IPS-15b (cell line): ENCODE results near the gene AGBL4.

Source experiments
- H3K27me3 ChIP-seq: one replicate; pipeline ENCODE4 v1.6.1; 2013; ENCODE audit warnings: low read length; ENCODE audit not compliant: control insufficient read depth, insufficient read depth
- H3K36me3 ChIP-seq: one replicate; pipeline ENCODE4 v1.6.1; 2013; ENCODE audit warnings: low read length; ENCODE audit not compliant: control insufficient read depth, insufficient read depth
- H3K4me1 ChIP-seq: one replicate; pipeline ENCODE4 v1.6.1; 2013; ENCODE audit warnings: mild to moderate bottlenecking, low read length; ENCODE audit not compliant: control insufficient read depth, insufficient read depth
- H3K4me3 ChIP-seq: one replicate; pipeline ENCODE4 v1.5.1; 2013; ENCODE audit warnings: low read depth, low read length
- H3K9ac ChIP-seq: one replicate; pipeline ENCODE4 v1.6.1; 2013; ENCODE audit warnings: low read depth, mild to moderate bottlenecking, low read length
- H3K9me3 ChIP-seq: one replicate; pipeline ENCODE4 v1.6.1; 2013; ENCODE audit warnings: mild to moderate bottlenecking, low read length; ENCODE audit not compliant: control insufficient read depth, insufficient read depth

AGBL4 gene

DNA sequence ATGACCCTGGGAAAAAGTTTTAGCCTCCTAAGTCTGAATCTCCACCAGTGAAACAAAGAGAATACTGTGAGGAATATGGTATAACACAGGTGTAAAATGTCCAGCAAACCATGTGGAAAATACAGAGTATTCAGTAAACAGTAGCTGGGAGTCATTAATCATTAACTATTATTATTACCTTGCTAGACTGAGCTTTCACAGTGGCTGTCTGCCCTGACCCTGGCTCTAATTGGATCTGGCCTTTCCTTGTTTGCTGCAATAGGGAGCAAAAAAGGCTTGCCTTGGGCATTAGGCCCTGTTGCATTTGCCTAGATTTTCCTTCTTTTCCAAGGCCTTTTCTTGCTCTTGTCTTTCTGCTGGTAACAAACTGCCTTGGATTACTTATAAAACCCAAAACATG is 1068.0 kb downstream of the AGBL4 start:
- Histone ChIP-seq H3K4me3 (no peak overlapping the region), H3K9ac (no peak overlapping the region), H3K9me3 (no peaks in the 10 kb centered on the region), H3K36me3 (no peaks in the 10 kb centered on the region), H3K27me3 (no peaks in the 10 kb centered on the region), H3K4me1 (no peaks in the 10 kb centered on the region)

DNA sequence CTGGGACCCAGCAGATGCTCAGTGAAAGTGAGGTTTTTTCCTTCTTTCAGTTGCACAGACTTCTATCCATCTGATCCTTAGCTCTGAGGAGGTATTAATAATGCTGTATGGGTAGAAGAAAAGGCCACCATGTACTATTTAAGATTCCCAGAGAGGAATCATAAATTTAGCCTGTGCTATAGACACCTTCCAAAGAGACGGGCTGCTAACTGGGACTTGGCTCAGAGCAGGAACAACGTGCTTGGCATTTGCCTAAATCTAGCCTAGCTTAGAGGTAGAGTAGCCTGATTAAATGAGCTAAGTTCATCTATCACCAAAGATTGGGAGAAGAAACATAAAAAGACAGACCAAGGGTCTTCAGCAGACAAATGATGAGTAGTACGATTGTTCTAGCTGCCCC is 1070.1 kb downstream of the AGBL4 start:
- Histone ChIP-seq H3K36me3 (no peaks in the 10 kb centered on the region), H3K9me3 (no peaks in the 10 kb centered on the region), H3K4me3 (no peak overlapping the region), H3K27me3 (no peaks in the 10 kb centered on the region), H3K4me1 (no peaks in the 10 kb centered on the region), H3K9ac (no peak overlapping the region)

DNA sequence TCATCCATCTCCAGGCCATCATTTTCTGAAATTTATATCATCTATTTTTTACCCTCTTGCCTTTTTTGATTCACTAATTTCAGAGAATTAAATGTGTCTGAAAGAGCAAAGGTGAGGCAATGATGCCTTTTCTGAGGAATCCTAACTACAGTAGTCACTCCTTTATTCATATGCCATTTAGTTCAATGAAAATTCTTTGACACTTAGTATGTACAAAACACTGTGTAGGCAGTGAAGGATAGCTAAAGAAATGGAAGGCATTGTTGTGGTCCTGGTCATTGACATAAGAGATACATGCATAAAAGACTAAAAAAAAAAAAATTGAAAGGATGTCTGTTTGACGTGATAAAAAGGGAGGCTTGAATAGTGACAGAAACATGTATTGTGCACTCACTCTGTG is 1075.2 kb downstream of the AGBL4 start:
- Histone ChIP-seq H3K36me3 (no peaks in the 10 kb centered on the region), H3K9me3 (no peaks in the 10 kb centered on the region), H3K27me3 (no peaks in the 10 kb centered on the region), H3K9ac (no peak overlapping the region), H3K4me3 (no peak overlapping the region), H3K4me1 (peaks cover 2% of the 10 kb centered on the region)

DNA sequence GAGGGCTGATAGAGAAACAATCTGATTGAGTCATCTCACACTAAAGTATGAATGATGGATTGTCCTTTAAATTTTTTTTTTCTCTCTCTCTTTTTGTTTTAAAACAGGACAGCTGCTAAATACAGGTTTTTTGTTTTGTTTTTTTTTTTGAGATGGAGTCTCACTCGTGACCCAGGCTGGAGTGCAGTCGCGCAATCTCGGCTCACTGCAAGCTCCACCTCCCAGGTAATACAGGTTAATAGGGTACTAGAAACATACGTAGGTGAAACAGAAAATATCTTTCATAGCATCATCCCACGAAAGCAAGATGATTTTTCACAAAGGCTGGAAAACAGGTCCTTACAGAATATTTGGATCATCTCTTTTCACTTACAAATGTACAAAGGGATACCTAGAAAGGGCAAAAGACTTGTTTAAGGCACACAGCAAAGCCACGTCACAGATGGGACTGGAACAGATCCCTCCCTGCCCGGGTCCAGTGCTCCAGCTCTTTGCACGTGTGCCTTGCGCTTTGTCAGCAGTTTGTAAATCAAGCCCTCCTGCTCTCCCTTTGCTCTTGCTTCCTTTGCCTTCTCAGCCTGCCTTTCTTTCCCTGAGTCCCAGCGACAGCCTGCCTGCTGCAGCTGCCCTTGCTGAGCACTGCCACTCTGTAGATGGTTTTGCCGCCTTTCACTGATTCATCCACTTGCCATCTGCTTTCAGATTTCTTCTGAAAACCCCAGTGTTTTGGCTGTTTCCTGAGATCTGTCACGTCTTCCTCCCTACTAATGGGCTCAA is 1075.8 kb downstream of the AGBL4 start:
- H3K4me1 ChIP-seq = peaks cover 2% of the 10 kb centered on the region
- no peaks in the 10 kb centered on the region for H3K27me3 ChIP-seq
- H3K36me3 ChIP-seq = no peaks in the 10 kb centered on the region
- H3K9me3 ChIP-seq = no peaks in the 10 kb centered on the region
- H3K4me3 ChIP-seq = no peak overlapping the region
- no peak overlapping the region for H3K9ac ChIP-seq

DNA sequence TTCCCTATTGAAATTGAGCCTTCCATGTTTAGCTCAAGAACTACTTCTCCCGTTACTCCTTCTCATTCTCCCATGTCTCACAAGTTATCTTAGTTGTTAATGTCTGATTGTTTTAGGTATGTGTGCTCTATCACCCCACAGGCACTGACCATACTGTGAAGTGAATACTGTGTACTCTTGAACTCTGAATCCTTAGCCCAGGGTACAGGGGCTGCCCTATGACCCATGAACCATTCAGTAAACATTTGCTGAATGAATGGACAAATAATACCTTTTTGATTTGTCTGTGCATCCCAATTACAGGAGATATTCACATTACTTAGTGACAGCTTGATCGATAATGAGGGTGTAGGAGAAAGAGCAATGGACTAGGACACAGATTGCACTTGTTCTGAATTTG is 1077.7 kb downstream of the AGBL4 start:
- H3K27me3 ChIP-seq = no peaks in the 10 kb centered on the region

DNA sequence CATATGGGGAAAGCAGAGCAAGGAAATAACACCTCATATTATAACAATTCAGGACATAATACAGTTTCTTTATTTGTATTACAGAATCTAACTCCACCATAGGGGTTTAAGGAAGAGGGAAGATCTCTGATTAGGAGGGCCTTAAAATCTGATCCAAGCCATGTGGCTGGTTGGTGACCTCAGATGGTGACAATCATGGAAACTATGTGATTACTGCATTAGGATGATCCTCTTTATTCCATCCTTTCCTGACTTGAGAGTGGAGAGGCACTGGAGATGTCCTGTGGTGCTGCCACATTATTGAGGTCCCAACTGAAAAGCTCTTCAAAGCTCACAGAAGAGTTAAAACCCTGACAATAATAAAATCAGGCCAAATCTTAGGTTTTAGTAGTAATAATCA is 1078.9 kb downstream of the AGBL4 start:
- no peaks in the 10 kb centered on the region for H3K36me3 ChIP-seq
- H3K4me1 ChIP-seq = peaks cover 2% of the 10 kb centered on the region
- no peaks in the 10 kb centered on the region for H3K27me3 ChIP-seq
- no peak overlapping the region for H3K4me3 ChIP-seq
- H3K9me3 ChIP-seq = no peaks in the 10 kb centered on the region
- H3K9ac ChIP-seq = no peak overlapping the region

More for the DNA sequence above, 1077.7 kb downstream of the AGBL4 start:
- peaks cover 2% of the 10 kb centered on the region for H3K4me1 ChIP-seq
- no peaks in the 10 kb centered on the region for H3K36me3 ChIP-seq
- H3K9me3 ChIP-seq = no peaks in the 10 kb centered on the region
- no peak overlapping the region for H3K4me3 ChIP-seq
- no peak overlapping the region for H3K9ac ChIP-seq

DNA sequence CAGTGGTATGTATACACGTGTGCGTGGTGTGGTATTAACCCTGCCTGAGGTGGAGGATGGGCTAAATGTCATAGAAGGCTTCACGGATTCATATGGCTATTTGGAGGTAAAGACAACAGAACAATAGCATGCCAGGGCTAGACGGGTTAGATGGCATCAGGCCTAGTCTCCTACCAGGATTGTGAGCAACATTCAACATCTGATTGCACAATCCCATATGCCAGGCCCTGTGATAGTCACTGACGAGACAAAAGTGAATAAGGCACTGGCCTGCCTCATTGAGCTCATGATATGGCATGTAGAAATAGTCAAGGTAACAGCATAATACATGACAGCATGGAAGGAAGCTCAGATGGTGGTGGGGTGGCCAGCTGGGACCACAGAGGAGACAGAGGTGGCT is 1079.9 kb downstream of the AGBL4 start:
- Histone ChIP-seq H3K9me3 (no peaks in the 10 kb centered on the region), H3K36me3 (no peaks in the 10 kb centered on the region), H3K9ac (no peak overlapping the region), H3K4me3 (no peak overlapping the region), H3K27me3 (no peaks in the 10 kb centered on the region), H3K4me1 (peaks cover 2% of the 10 kb centered on the region)

DNA sequence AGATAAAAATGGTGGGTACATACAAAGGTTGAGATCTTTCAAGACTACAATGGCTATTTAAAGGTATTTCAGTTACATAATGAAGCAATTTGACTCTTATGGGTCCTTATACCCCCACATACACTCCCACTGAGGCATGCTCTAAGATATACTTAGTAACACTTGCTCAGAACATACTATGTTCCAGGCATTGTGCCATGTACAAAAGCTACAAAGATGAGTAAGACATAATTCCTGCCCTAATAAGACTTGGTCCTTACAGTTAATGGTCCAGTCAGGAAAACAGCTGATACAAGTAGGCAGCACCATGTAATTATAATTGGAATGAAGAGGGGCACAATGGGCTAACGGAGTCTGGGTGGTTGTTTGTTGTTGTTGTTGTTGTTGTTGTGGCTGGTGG is 1080.4 kb downstream of the AGBL4 start:
- Histone ChIP-seq H3K4me1 (peaks cover 2% of the 10 kb centered on the region), H3K36me3 (no peaks in the 10 kb centered on the region), H3K4me3 (no peak overlapping the region), H3K9me3 (no peaks in the 10 kb centered on the region), H3K27me3 (no peaks in the 10 kb centered on the region), H3K9ac (no peak overlapping the region)

DNA sequence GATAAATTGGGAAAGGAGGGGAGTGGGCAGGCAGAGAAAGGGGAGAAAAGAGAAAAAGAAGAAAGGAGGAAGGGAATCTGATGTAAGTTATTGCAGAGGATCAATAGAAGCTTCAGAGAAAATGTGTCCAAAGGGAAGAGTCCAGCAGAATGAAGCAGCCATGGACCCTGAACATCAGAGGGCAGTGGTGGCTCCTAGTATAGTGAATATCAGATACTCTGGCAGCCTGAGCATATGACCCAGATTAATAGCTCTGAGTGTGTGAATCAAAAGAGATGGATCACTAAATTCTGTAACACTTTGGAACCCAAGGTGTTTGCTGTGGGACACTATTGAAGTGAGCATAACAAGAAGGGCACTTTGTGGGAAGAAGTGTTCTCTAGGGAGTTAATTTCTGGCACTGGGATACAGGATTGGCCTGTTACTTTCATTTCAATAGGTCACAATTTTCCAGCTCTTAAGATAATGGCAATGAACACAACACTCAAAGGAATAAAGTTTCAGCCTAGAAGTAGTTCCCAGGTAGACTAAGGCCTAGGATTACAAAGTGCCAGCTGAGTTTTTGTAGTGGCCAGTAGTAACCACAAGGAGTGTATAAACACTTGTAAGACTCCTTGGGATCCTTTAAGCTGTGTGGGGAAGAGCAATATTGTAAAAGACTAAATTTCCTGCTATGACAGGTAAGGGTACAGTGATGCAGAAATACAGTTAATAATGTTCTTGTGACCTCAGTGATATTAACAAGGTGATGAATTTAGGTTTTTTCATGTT is 1082.6 kb downstream of the AGBL4 start:
- Histone ChIP-seq H3K9ac (no peak overlapping the region), H3K9me3 (no peaks in the 10 kb centered on the region), H3K4me3 (no peak overlapping the region), H3K4me1 (no peaks in the 10 kb centered on the region), H3K36me3 (no peaks in the 10 kb centered on the region), H3K27me3 (no peaks in the 10 kb centered on the region)

DNA sequence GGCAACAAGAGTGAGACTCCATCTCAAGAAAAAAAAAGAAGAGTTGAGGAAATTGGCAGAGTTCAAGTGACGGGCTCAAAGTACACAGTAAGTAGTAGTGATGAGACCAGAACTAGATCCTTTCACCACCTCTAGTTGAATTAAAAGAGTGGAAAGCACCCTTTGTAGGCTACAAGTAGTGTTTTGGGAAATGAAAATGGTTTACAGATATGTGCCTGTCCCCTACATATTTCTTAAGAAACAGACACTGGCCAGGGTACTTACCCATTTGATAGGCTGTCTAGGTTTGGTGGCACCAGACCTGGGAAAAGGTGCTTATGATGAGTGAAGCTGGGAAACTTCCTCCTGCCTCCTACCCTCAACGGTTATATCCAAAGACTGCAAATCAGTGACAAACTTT is 1083.4 kb downstream of the AGBL4 start:
- Histone ChIP-seq H3K9ac (no peak overlapping the region), H3K4me3 (no peak overlapping the region), H3K4me1 (no peaks in the 10 kb centered on the region), H3K9me3 (no peaks in the 10 kb centered on the region), H3K36me3 (no peaks in the 10 kb centered on the region), H3K27me3 (no peaks in the 10 kb centered on the region)

DNA sequence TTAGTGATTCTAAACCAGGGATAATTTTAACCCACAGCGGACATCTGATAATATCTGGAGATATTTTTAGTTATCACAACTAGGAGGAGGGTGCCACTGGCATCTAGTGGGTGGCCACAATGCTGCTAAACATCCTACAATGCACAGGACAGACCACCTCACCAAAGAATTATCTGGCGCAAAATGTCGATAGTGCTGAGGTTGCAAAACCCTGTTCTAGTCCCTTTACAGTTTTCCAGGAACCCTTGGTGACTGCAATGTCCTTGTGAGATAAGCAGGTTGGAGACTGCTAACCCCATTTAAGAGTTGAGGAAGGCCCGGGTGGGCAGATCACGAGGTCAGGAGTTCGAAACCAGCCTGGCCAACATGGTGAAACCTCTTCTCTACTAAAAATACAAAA is 1083.9 kb downstream of the AGBL4 start:
- no peaks in the 10 kb centered on the region for H3K36me3 ChIP-seq

DNA sequence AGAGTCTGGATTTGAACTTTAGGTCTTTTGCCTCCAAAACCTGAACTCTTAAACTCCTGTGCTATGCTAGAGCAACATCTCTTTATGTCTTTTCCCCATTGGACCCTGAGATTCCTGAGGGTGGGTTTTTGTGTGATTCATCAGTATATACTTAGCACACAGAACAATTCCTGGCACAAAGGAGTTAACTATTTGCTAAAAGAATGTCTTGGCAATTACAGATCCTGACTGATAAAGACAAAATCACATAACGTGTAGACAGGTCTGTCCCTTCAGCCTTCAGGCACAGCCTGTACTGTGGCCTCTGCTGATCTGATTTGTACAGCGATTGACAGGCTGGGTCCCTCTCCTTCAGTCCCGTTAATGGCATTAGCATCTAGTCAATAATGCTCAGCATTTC is 1084.7 kb downstream of the AGBL4 start:
- Histone ChIP-seq H3K9me3 (no peaks in the 10 kb centered on the region), H3K9ac (no peak overlapping the region), H3K4me1 (peaks cover 1% of the 10 kb centered on the region), H3K4me3 (no peak overlapping the region), H3K27me3 (no peaks in the 10 kb centered on the region), H3K36me3 (no peaks in the 10 kb centered on the region)

More for the DNA sequence above, 1083.9 kb downstream of the AGBL4 start:
- no peaks in the 10 kb centered on the region for H3K9me3 ChIP-seq
- H3K27me3 ChIP-seq = no peaks in the 10 kb centered on the region
- no peak overlapping the region for H3K4me3 ChIP-seq
- no peak overlapping the region for H3K9ac ChIP-seq
- H3K4me1 ChIP-seq = no peaks in the 10 kb centered on the region
